ENCODE data around the gene KRT6B.

DNA sequence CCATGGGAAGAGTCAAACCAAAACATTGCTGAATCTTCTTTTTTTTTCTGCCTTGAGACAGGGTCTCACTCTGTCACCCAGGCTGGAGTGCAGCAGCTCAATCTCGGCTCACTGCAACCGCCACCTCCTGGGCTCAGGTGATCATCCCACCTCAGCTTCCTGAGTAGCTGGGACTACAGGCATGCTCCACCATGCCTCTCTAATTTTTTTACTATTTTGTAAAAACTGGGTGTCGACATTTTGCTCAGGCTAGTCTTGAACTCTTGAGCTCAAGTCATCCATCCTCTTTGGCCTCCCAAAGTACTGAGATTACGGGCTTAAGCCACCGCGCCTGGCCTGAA is 16.3 kb downstream of the KRT6B start:
- TF ChIP-seq ZNF777 (tag by site-specific recombination; IDR thresholded peaks at IDR 0.05; ENCODE audit: borderline replicate concordance) (no peak), TCF7L2 (IDR thresholded peaks at IDR 0.05; ENCODE audit: borderline replicate concordance, low read depth, low read length) (no peak)
- TF ChIP-seq, protein P1, sequence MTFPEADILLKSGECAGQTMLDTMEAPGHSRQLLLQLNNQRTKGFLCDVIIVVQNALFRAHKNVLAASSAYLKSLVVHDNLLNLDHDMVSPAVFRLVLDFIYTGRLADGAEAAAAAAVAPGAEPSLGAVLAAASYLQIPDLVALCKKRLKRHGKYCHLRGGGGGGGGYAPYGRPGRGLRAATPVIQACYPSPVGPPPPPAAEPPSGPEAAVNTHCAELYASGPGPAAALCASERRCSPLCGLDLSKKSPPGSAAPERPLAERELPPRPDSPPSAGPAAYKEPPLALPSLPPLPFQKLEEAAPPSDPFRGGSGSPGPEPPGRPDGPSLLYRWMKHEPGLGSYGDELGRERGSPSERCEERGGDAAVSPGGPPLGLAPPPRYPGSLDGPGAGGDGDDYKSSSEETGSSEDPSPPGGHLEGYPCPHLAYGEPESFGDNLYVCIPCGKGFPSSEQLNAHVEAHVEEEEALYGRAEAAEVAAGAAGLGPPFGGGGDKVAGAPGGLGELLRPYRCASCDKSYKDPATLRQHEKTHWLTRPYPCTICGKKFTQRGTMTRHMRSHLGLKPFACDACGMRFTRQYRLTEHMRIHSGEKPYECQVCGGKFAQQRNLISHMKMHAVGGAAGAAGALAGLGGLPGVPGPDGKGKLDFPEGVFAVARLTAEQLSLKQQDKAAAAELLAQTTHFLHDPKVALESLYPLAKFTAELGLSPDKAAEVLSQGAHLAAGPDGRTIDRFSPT (tag by site-specific recombination; IDR thresholded peaks at IDR 0.05), result no peak
- TF ChIP-seq, protein P2, sequence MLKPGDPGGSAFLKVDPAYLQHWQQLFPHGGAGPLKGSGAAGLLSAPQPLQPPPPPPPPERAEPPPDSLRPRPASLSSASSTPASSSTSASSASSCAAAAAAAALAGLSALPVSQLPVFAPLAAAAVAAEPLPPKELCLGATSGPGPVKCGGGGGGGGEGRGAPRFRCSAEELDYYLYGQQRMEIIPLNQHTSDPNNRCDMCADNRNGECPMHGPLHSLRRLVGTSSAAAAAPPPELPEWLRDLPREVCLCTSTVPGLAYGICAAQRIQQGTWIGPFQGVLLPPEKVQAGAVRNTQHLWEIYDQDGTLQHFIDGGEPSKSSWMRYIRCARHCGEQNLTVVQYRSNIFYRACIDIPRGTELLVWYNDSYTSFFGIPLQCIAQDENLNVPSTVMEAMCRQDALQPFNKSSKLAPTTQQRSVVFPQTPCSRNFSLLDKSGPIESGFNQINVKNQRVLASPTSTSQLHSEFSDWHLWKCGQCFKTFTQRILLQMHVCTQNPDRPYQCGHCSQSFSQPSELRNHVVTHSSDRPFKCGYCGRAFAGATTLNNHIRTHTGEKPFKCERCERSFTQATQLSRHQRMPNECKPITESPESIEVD (tag by site-specific recombination; IDR thresholded peaks at IDR 0.05), result no peak

Data from HEK293 (cell line).